Choroid plexus epithelial cell (primary cell): Measurements from ENCODE around the gene ATP13A4.

ENCODE experiments used
- DNase-seq: peaks from one replicate; pipeline ENCODE4 v3.0.0-alpha.2; 2010; ENCODE audit warnings: low read depth
- H3K4me3 ChIP-seq: 2 replicates; pipeline ENCODE4 v1.5.1; 2011; ENCODE audit warnings: low read depth, mild to moderate bottlenecking, control low read depth, low read length, moderate library complexity
- CTCF ChIP-seq: conservative IDR thresholded peaks from 2 replicates; pipeline ENCODE4 v1.5.1; 2011; ENCODE audit warnings: low read depth, mild to moderate bottlenecking, control low read depth, inconsistent platforms, low read length, moderate library complexity

Gene ATP13A4

DNA sequence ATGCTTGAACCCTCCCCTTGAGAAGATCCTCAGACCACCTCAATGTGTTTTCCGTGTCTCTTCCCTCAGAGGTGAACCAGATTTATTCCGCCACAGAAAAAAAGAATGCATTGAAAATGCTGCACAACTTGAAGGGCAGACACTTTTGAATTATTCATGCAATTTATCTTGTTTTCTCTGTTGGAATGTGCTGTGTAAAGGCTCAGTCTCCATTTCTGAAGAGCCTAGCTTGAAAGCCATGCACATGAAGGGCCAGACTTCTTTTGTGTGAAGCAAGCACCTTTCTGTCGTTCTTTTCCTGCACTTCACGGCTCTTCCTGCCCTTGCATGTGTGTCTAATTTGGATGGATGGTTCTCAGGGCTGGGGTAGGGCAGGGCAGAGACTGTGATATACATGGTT lies 97.2 kb downstream of the ATP13A4 start:
- no peak for DNase-seq
- TF ChIP-seq CTCF, result no peak
- no peak overlapping the region for H3K4me3 ChIP-seq

GRCh38 chr3:193452338-193452737 lies 102.4 kb downstream of the ATP13A4 start:
- DNase-seq, result peak; percentile 4
- no peak overlapping the region for H3K4me3 ChIP-seq
- TF ChIP-seq CTCF, result peak; percentile 30

DNA sequence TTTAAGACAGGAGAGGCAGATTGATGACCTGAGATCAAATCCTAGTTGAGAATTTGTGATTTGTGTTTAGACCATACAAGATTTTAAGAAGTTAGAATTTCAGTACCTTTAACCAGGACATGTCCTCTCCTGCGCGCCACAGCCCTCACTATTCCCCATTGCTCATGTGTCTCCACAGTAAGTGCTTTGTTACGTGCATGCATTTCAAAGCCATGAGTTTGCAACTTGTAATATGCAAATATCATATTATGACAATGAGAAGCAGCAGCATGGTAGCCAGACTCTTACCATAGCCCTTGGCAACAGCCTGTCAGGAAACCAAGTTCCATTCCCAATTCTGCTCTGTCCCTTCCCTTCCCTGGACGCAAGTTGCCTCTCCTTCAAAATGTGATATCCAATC lies 102.8 kb downstream of the ATP13A4 start:
- no peak for TF ChIP-seq CTCF
- H3K4me3 ChIP-seq, result no peak overlapping the region
- DNase-seq, result no peak

GRCh38 chr3:193446965-193447602 lies 107.6 kb downstream of the ATP13A4 start:
- no peak for DNase-seq
- no peak overlapping the region for H3K4me3 ChIP-seq
- TF ChIP-seq CTCF, result no peak

DNA sequence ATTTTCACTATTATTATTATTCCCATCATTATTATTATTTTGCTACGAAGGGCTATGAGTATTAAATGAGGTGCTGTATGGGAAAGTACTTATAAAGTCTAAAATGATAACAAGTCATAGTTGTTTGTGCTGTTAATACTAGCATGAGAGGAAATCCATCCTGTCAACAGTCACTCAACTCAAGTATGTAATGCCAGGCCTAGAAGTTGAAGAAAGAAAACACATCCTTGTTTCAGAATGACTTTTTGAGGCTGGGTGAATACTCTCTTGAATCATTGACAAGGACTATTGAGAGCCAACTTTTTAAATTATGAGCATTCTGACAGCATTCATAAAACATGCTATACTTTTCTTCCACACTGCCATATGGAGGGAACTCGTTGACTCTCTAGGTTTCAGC lies 115.3 kb downstream of the ATP13A4 start:
- no peak for TF ChIP-seq CTCF
- no peak overlapping the region for H3K4me3 ChIP-seq
- DNase-seq, result no peak

- DNase-seq, result no peak
- H3K4me3 ChIP-seq, result no peak overlapping the region
- TF ChIP-seq CTCF, result no peak
These were observed 135.9 kb downstream of the ATP13A4 start for GRCh38 chr3:193418576-193419373.

- TF ChIP-seq CTCF, result no peak
- H3K4me3 ChIP-seq, result no peak overlapping the region
- DNase-seq, result no peak
These were observed 138.1 kb downstream of the ATP13A4 start for GRCh38 chr3:193416629-193417028.
